Measurements from ENCODE around the gene TTC23. TPM values are rescaled to one million over a fixed set of nuclear protein-coding genes. Genes with fewer than 3 reads are reported as not detected.

TTC23 gene
- total RNA-seq, 1 experiment from 2014 or later: 38.3 TPM

Other genes with a start within 250 kb of the TTC23 start
- gene PGPEP1L, start 241.8 kb downstream of the TTC23 start, total RNA-seq (2014; rRNA removed; shearing (Covaris generic)): not detected in 2 replicates
- 6.6 and 7.3 TPM in 2 replicates for gene SYNM, start 144.5 kb downstream of the TTC23 start, total RNA-seq (2014; rRNA removed; shearing (Covaris generic))
- 32.9 and 41.8 TPM in 2 replicates for gene LRRC28, start 1.9 kb upstream of the TTC23 start, total RNA-seq (2014; rRNA removed; shearing (Covaris generic))

Measured in RPMI7951 (cell line).